Activated T-cell treated with anti-CD3 and anti-CD28 coated beads, Interleukin-2, amount 50 U/mL, for 1 hour (primary cell): ENCODE data around the gene PAPPA2.
"Not testable (repeated sequence)": the region's sequence is repeated elsewhere in the genome, so short reads cannot be mapped to it uniquely, and the experiment has no call there.

Experiments used
- DNase-seq: peaks from one replicate; pipeline ENCODE4 v3.0.0-alpha.2; 2020

The PAPPA2 gene

GRCh38 chr1:176699821-176700220 lies 236.8 kb downstream of the PAPPA2 start:
- no peak for DNase-seq

- no peak for DNase-seq
These were observed 238.3 kb downstream of the PAPPA2 start for GRCh38 chr1:176701151-176701866.

- no peak for DNase-seq
These were observed 239.9 kb downstream of the PAPPA2 start for GRCh38 chr1:176702901-176703300.

- no peak for DNase-seq
These were observed 242.6 kb downstream of the PAPPA2 start for GRCh38 chr1:176705585-176705984.

- no peak for DNase-seq
These were observed 254.2 kb downstream of the PAPPA2 start for GRCh38 chr1:176717066-176717750.

- no peak for DNase-seq
These were observed 256.5 kb downstream of the PAPPA2 start for GRCh38 chr1:176719447-176719846.

GRCh38 chr1:176720838-176721237 lies 257.9 kb downstream of the PAPPA2 start:
- no peak for DNase-seq

GRCh38 chr1:176733661-176734060 lies 270.7 kb downstream of the PAPPA2 start:
- no peak for DNase-seq

- no peak for DNase-seq
These were observed 272.2 kb downstream of the PAPPA2 start for GRCh38 chr1:176735201-176735600.

GRCh38 chr1:176736015-176736414 lies 273.0 kb downstream of the PAPPA2 start:
- DNase-seq: no peak

- no peak for DNase-seq
These were observed 278.2 kb downstream of the PAPPA2 start for GRCh38 chr1:176741181-176741580.

GRCh38 chr1:176742322-176742721 lies 279.3 kb downstream of the PAPPA2 start:
- no peak for DNase-seq

- no peak for DNase-seq
These were observed 281.2 kb downstream of the PAPPA2 start for GRCh38 chr1:176744142-176744541.

GRCh38 chr1:176745945-176746344 lies 283.0 kb downstream of the PAPPA2 start:
- no peak for DNase-seq

- DNase-seq: no peak
These were observed 289.5 kb downstream of the PAPPA2 start for GRCh38 chr1:176752505-176752904.

- no peak for DNase-seq
These were observed 291.7 kb downstream of the PAPPA2 start for GRCh38 chr1:176754676-176755075.

GRCh38 chr1:176756817-176757216 lies 293.8 kb downstream of the PAPPA2 start:
- DNase-seq: not testable (repeated sequence)

GRCh38 chr1:176765608-176766007 lies 302.6 kb downstream of the PAPPA2 start:
- no peak for DNase-seq

- DNase-seq: no peak
These were observed 303.8 kb downstream of the PAPPA2 start for GRCh38 chr1:176766779-176767178.

GRCh38 chr1:176767714-176768136 lies 304.8 kb downstream of the PAPPA2 start:
- DNase-seq: no peak

GRCh38 chr1:176768532-176768931 lies 305.6 kb downstream of the PAPPA2 start:
- no peak for DNase-seq

GRCh38 chr1:176770066-176770465 lies 307.1 kb downstream of the PAPPA2 start:
- DNase-seq: no peak

- no peak for DNase-seq
These were observed 310.1 kb downstream of the PAPPA2 start for GRCh38 chr1:176773038-176773437.

- DNase-seq: no peak
These were observed 311.2 kb downstream of the PAPPA2 start for GRCh38 chr1:176774224-176774623.

- no peak for DNase-seq
These were observed 312.4 kb downstream of the PAPPA2 start for GRCh38 chr1:176775378-176775777.
